Endothelial cell of umbilical vein (primary cell): ENCODE measurements around the gene MNS1. TPM values are rescaled to one million over a fixed set of nuclear protein-coding genes. Genes with fewer than 3 reads are reported as not detected.

ENCODE experiments used
- BruUV-seq: library from RNA; stranded (reverse); fragments of 400-500 nt; replicated peaks from 2 replicates; lab custom pipeline; 2021; lab: Mats Ljungman, UMichigan
- CTCF ChIA-PET: fragments of 300-600, 350-600 bp; sonication (Branson Sonifier 250); formaldehyde crosslinking; loops from one replicate; lab custom pipeline; 2021; ENCODE audit warnings: antibody characterized with exemption, inconsistent platforms; lab: Charles Lee
- POLR2A ChIA-PET: fragments of 300-600, 350-600 bp; sonication (Branson Sonifier 250); formaldehyde crosslinking; loops from one replicate; lab custom pipeline; 2021; ENCODE audit warnings: antibody characterized with exemption, inconsistent platforms; lab: Charles Lee
- DNase-seq: peaks from one replicate; pipeline ENCODE4 v3.0.0-alpha.2; 2011; ENCODE audit warnings: low read depth, low spot score
- FAIRE-seq: peaks from 2 replicates; lab custom pipeline; 2011; peaks lifted over from hg19 to GRCh38; lab: Jason Lieb, UNC
- H2AFZ ChIP-seq: 2 replicates; pipeline ENCODE4 v1.6.0; 2012; ENCODE audit warnings: low read depth, low read length, control low read depth, inconsistent platforms
- H3K27ac ChIP-seq: 2 replicates; pipeline ENCODE4 v1.5.1; 2011; ENCODE audit warnings: low read depth, mild to moderate bottlenecking, control low read depth, low read length, moderate library complexity; ENCODE audit not compliant: insufficient read depth
- H3K27me3 ChIP-seq, 2 experiments: 2 replicates each; pipeline versions ENCODE4 v1.6.0 to v1.6.1; 2011; ENCODE audit warnings: low read length in 2 of 2, mixed read lengths in 1 of 2; ENCODE audit not compliant: control insufficient read depth in 2 of 2, insufficient read depth in 2 of 2
- H3K36me3 ChIP-seq, 2 experiments: 2 replicates in 1 of 2; 3 replicates in 1 of 2; pipeline ENCODE4 v1.5.1; 2011; ENCODE audit warnings: low read length in 2 of 2, mild to moderate bottlenecking in 1 of 2, moderate library complexity in 1 of 2; ENCODE audit not compliant: control insufficient read depth in 2 of 2, insufficient read depth in 2 of 2; ENCODE audit errors: extremely low read depth in 1 of 2
- H3K4me1 ChIP-seq: 3 replicates; pipeline ENCODE4 v1.5.1; 2011; ENCODE audit warnings: mild to moderate bottlenecking, low read length; ENCODE audit not compliant: control insufficient read depth, insufficient read depth; ENCODE audit errors: extremely low read depth
- H3K4me2 ChIP-seq: 2 replicates; pipeline ENCODE4 v1.6.1; 2011; ENCODE audit warnings: low read length, control low read depth, mixed read lengths; ENCODE audit not compliant: insufficient read depth
- H3K4me3 ChIP-seq, 3 experiments: fragments of 200-600 bp in 1 of 3; sonication (generic), shearing (Covaris generic) in 1 of 3; replicated peaks in 1 of 3; 2 replicates each; pipeline ENCODE4 v1.5.1; 2011 to 2016; ENCODE audit warnings: control low read depth in 3 of 3, low read length in 3 of 3, mild to moderate bottlenecking in 2 of 3, inconsistent platforms in 1 of 3, low read depth in 1 of 3, moderate library complexity in 1 of 3; ENCODE audit not compliant: insufficient read depth in 1 of 3
- H3K79me2 ChIP-seq: 2 replicates; pipeline ENCODE4 v1.6.0; 2012; ENCODE audit warnings: low read length, inconsistent platforms; ENCODE audit not compliant: control insufficient read depth, insufficient read depth
- H3K9ac ChIP-seq: replicated peaks from 2 replicates; pipeline ENCODE3; 2011; ENCODE audit warnings: low read length, control low read depth; ENCODE audit not compliant: insufficient read depth; ENCODE audit errors: extremely low read depth
- H3K9me1 ChIP-seq: replicated peaks from 3 replicates; pipeline ENCODE4 v1.6.0; 2011; ENCODE audit warnings: mild to moderate bottlenecking, low read length; ENCODE audit not compliant: control insufficient read depth, insufficient read depth; ENCODE audit errors: extremely low read depth
- H3K9me3 ChIP-seq: replicated peaks from 2 replicates; pipeline ENCODE4 v1.5.1; 2012; ENCODE audit warnings: low read length, inconsistent platforms; ENCODE audit not compliant: control insufficient read depth, insufficient read depth
- H4K20me1 ChIP-seq: replicated peaks from 2 replicates; pipeline ENCODE3; 2011; ENCODE audit warnings: mild to moderate bottlenecking, low read length; ENCODE audit not compliant: control insufficient read depth, insufficient read depth; ENCODE audit errors: extremely low read depth
- CTCF ChIP-seq, 2 donors: IDR thresholded peaks; 1 replicate in 1 of 2; 2 replicates in 1 of 2; pipeline ENCODE4 v1.5.1; 2011; ENCODE audit warnings: low read length in 2 of 2, mild to moderate bottlenecking in 2 of 2, moderate library complexity in 2 of 2, control low read depth in 1 of 2, inconsistent platforms in 1 of 2, low read depth in 1 of 2; ENCODE audit not compliant: insufficient read depth in 1 of 2; ENCODE audit errors: extremely low read depth in 1 of 2
- EZH2 ChIP-seq: IDR thresholded peaks from 2 replicates; pipeline ENCODE4 v1.6.1; 2012; ENCODE audit warnings: borderline replicate concordance, low read depth, mild to moderate bottlenecking, moderate library complexity, low read length, inconsistent platforms; ENCODE audit not compliant: severe bottlenecking
- FOS ChIP-seq: IDR thresholded peaks from 2 replicates; pipeline ENCODE4 v1.6.1; 2011; ENCODE audit warnings: mild to moderate bottlenecking, low read length, moderate library complexity, borderline replicate concordance; ENCODE audit not compliant: insufficient read depth
- GATA2 ChIP-seq: IDR thresholded peaks from 2 replicates; pipeline ENCODE4 v1.7.0; 2011; ENCODE audit warnings: low read depth, mild to moderate bottlenecking, moderate library complexity, mixed read lengths, low read length; ENCODE audit not compliant: insufficient read length, insufficient read depth
- JUN ChIP-seq: IDR thresholded peaks from 2 replicates; pipeline ENCODE4 v1.6.1; 2011; ENCODE audit warnings: borderline replicate concordance, low read depth; ENCODE audit not compliant: insufficient read length, insufficient read depth
- MAX ChIP-seq: IDR thresholded peaks from 2 replicates; pipeline ENCODE4 v1.6.1; 2011; ENCODE audit not compliant: insufficient read depth, insufficient read length
- MYC ChIP-seq: IDR thresholded peaks from one replicate; pipeline ENCODE4 v1.6.1; 2011; ENCODE audit warnings: mild to moderate bottlenecking, low read depth, low read length
- POLR2A ChIP-seq: IDR thresholded peaks from 2 replicates; pipeline ENCODE4 v1.6.1; 2012; ENCODE audit warnings: low read depth, mild to moderate bottlenecking, control low read depth, low read length
- POLR2AphosphoS5 ChIP-seq: IDR thresholded peaks from 2 replicates; pipeline ENCODE4 v1.6.1; 2012; ENCODE audit warnings: low read depth, mild to moderate bottlenecking, control low read depth, low read length, moderate library complexity; ENCODE audit not compliant: insufficient read depth
- dilution Hi-C: fragments of 300-500 bp; cut with MboI; formaldehyde crosslinking; loops from one replicate; pipeline ENCODE4 v1.15.0; 2019; ENCODE audit warnings: low sequenced_read_pairs; ENCODE audit not compliant: extremely low pct_ligation_motif_present
- intact Hi-C: fragments of 100-400 bp; cut with micrococcal nuclease; formaldehyde crosslinking; loops from one replicate; pipeline ENCODE4 v1.10.0; 2022
- polyA plus RNA-seq, 4 experiments: library from polyadenylated mRNA; depleted of rRNA in 3 of 4; stranded (reverse) in 3 of 4; unstranded in 1 of 4; fragments of >200 nt; gene quantifications; 2 replicates each; pipeline versions ENCODE4 v1.2.1 to v1.2.3, GENCODE V29; 2011 to 2012; ENCODE audit warnings: missing spikeins in 1 of 4
- total RNA-seq: library from RNA; stranded (reverse); gene quantifications from 2 replicates; pipeline ENCODE4 v1.2.3, GENCODE V29; 2021

The MNS1 gene
- total and polyA plus RNA-seq, 2 donors (not counting 3 experiments of a cell fraction or from before 2014, with no cell fraction given) = 0.25 to 2.6 TPM

- CTCF ChIA-PET = no interaction called here
Measured at GRCh38 chr15:56460071-56460470, 4.9 kb downstream of the MNS1 start.

More at GRCh38 chr15:56460071-56460470, 4.9 kb downstream of the MNS1 start:
- no peak overlapping the region for H3K4me3 ChIP-seq
- H3K9me3 ChIP-seq = no peaks in the 10 kb centered on the region
- no peak overlapping the region for H3K4me2 ChIP-seq
- intact Hi-C loops (no loop called here), dilution Hi-C loops (no loop called here)
- H3K27me3 ChIP-seq = no peaks in the 10 kb centered on the region
- H3K79me2 ChIP-seq = no peaks in the 10 kb centered on the region
- TF ChIP-seq MYC (no peak), GATA2 (no peak), JUN (no peak), MAX (no peak), FOS (no peak), POLR2A (no peak), POLR2AphosphoS5 (no peak), EZH2 (no peak), CTCF (IDR thresholded peaks at IDR 0.05; ENCODE audit: extremely low read depth in 1 of 2, insufficient read depth in 1 of 2, low read depth in 1 of 2, low read length in 2 of 2) (no peak)
- BruUV-seq = no TSS peak
- no peak overlapping the region for H3K9ac ChIP-seq
- FAIRE-seq (no peak), DNase-seq (no peak)
- POLR2A ChIA-PET = no interaction called here
- H3K9me1 ChIP-seq = no peaks in the 10 kb centered on the region
- H2AFZ ChIP-seq = no peak overlapping the region
- H3K4me1 ChIP-seq = peaks cover 5% of the 10 kb centered on the region
- no peak overlapping the region for H3K27ac ChIP-seq
- no peaks in the 10 kb centered on the region for H4K20me1 ChIP-seq
- H3K36me3 ChIP-seq = no peaks in the 10 kb centered on the region
